Duodenal mucosa (tissue), 2 donors: Measurements from ENCODE around the gene PIK3R6.

Source experiments
- H3K27ac ChIP-seq: one replicate; pipeline ENCODE4 v1.7.0; 2013; ENCODE audit warnings: low read depth, low read length
- H3K27me3 ChIP-seq, 2 donors: one replicate each; pipeline ENCODE4 v1.7.0; 2013; ENCODE audit warnings: low read length in 2 of 2, control low read depth in 1 of 2; ENCODE audit not compliant: insufficient read depth in 2 of 2, control insufficient read depth in 1 of 2
- H3K36me3 ChIP-seq, 2 donors: one replicate each; pipeline ENCODE4 v1.7.0; 2013; ENCODE audit warnings: low read length in 2 of 2, control low read depth in 1 of 2; ENCODE audit not compliant: insufficient read depth in 2 of 2, control insufficient read depth in 1 of 2
- H3K4me1 ChIP-seq, 2 donors: one replicate each; pipeline ENCODE4 v1.7.0; 2013; ENCODE audit warnings: low read length in 2 of 2, control low read depth in 1 of 2; ENCODE audit not compliant: insufficient read depth in 2 of 2, control insufficient read depth in 1 of 2
- H3K4me3 ChIP-seq, 2 donors: one replicate each; pipeline ENCODE4 v1.7.0; 2013; ENCODE audit warnings: low read length in 2 of 2, low read depth in 1 of 2
- H3K9ac ChIP-seq, 2 donors: one replicate each; pipeline ENCODE4 v1.7.0; 2013; ENCODE audit warnings: low read length in 2 of 2, low read depth in 1 of 2
- H3K9me3 ChIP-seq, 2 donors: one replicate each; pipeline ENCODE4 v1.7.0; 2013; ENCODE audit warnings: low read length in 2 of 2, control low read depth in 1 of 2; ENCODE audit not compliant: control insufficient read depth in 1 of 2

PIK3R6 gene, protein sequence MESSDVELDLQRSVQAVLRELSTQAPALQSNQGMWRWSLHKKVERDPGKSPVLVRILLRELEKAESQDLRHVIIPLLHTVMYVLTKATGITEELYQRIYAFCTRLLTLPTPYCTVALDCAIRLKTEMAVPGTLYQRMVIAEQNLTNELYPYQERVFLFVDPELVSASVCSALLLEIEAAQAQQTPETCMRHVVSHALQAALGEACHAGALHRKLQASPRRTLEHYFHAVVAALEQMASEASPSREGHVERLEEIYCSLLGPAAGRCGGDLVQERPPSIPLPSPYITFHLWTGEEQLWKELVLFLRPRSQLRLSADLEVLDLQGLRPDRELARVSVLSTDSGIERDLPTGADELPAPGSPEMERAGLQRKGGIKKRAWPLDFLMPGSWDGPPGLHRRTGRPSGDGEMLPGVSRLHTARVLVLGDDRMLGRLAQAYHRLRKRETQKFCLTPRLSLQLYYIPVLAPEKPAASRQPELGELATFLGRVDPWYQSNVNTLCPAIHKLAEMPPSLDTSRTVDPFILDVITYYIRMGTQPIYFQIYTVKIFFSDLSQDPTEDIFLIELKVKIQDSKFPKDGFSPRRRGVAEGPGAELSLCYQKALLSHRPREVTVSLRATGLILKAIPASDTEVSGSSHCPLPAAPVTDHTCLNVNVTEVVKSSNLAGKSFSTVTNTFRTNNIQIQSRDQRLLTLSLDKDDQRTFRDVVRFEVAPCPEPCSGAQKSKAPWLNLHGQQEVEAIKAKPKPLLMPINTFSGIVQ

DNA sequence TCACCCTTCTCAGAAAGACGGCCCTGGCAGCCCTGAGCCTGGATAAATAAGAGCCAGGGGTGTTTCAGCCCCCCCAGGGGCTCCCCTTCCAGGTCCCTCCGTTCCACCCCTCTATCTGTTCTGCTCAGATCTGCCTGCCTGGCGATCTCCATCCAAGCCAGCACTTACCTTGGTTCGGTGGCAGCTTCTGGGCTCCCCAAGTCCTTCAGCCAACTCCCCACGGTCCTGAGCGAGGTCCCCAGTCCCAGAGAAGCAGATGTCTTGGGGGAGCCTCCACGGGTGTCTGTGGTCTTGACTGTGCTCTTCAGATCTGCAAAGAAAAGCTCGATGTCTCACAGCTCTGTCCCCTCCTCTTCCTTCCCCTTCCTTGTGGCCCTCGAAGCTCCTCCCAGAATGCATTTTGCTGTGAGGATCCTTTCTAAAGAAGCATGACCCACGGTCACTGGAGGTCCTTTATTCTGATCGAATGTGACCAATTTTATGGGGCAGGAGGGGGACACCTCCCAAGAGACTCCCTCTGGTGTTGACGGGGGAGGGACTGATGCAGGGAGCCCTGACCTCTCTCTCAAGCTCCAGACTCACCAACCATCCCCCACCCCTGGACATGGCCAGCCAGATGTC is at the start of gene PIK3R6:
TSS of gene PIK3R6 (minus strand) at position 314 of the 621 bp plus-strand sequence. CDS start 17,880 bp downstream, outside the sequence.
- no peaks in the 10 kb centered on the region for H3K9me3 ChIP-seq
- peak within 1 kb of the TSS; percentile 44 to 50 for H3K4me3 ChIP-seq
- no peaks in the 10 kb centered on the region for H3K27me3 ChIP-seq
- H3K4me1 ChIP-seq, result peaks cover 0 to 15% of the 10 kb centered on the region in 2 donors
- no peaks in the 10 kb centered on the region for H3K36me3 ChIP-seq
- H3K9ac ChIP-seq, result no peak within 1 kb of the TSS
- no peak within 1 kb of the TSS for H3K27ac ChIP-seq

DNA sequence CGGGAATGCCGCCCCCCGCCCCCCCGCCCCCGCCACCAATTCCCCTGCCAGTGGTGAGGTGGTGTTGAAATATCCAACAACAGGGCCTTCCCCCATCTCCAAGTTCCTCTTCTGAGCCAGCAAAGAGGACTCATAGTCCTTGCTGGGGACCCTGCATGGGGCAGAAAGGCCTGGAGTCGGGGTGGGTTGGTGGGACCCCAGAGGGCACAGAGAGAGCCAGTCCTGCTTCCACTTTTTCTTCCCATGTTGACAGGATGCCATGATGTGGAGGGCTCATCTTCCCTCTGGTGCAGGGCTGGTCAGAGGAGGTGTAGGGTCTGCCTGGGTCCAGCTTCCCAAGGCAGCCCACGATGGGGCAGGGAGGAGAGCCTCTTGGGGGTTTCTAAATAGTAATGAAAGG is 49.0 kb upstream of the PIK3R6 start:
- H3K4me1 ChIP-seq, result no peaks in the 10 kb centered on the region
- no peak overlapping the region for H3K9ac ChIP-seq
- H3K36me3 ChIP-seq, result no peaks in the 10 kb centered on the region
- H3K9me3 ChIP-seq, result peaks cover 0 to 6% of the 10 kb centered on the region in 2 donors
- no peak overlapping the region for H3K4me3 ChIP-seq
- H3K27me3 ChIP-seq, result no peaks in the 10 kb centered on the region
- H3K27ac ChIP-seq, result no peak overlapping the region

GRCh38 chr17:8914554-8914953 is 47.1 kb upstream of the PIK3R6 start:
- Histone ChIP-seq H3K4me3 (no peak overlapping the region), H3K27ac (no peak overlapping the region), H3K9me3 (peaks cover 0 to 6% of the 10 kb centered on the region in 2 donors), H3K9ac (no peak overlapping the region), H3K27me3 (no peaks in the 10 kb centered on the region), H3K36me3 (peaks cover 0 to 2% of the 10 kb centered on the region in 2 donors), H3K4me1 (no peaks in the 10 kb centered on the region)

DNA sequence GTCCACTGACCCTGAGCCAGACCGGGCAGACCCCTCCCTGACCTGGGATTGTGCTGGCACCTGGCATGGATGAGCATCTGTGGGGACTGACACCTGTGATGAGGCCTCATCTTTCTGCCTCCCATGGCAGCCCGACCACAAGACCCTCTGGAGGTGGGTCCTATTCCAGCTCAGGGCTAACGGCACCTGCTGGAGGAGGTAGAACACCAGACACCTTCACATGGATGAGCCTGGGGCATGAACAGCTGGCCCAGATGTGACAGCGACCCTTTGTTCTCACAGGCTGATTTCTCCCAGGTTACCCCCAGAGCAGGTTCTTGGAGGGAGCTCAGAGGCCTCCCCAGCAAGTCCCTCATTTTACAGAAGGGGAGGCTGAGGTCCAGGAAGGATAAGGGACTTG is 46.4 kb upstream of the PIK3R6 start:
- peaks cover 0 to 3% of the 10 kb centered on the region in 2 donors for H3K36me3 ChIP-seq
- no peaks in the 10 kb centered on the region for H3K4me1 ChIP-seq
- no peaks in the 10 kb centered on the region for H3K27me3 ChIP-seq
- no peak overlapping the region for H3K9ac ChIP-seq
- peaks cover 0 to 6% of the 10 kb centered on the region in 2 donors for H3K9me3 ChIP-seq
- H3K4me3 ChIP-seq, result no peak overlapping the region
- H3K27ac ChIP-seq, result no peak overlapping the region

GRCh38 chr17:8913091-8913490 is 45.6 kb upstream of the PIK3R6 start:
- H3K9me3 ChIP-seq, result peaks cover 0 to 4% of the 10 kb centered on the region in 2 donors
- H3K36me3 ChIP-seq, result peaks cover 0 to 3% of the 10 kb centered on the region in 2 donors
- no peak overlapping the region for H3K9ac ChIP-seq
- H3K27me3 ChIP-seq, result no peaks in the 10 kb centered on the region
- no peak overlapping the region for H3K27ac ChIP-seq
- no peaks in the 10 kb centered on the region for H3K4me1 ChIP-seq
- no peak overlapping the region for H3K4me3 ChIP-seq

DNA sequence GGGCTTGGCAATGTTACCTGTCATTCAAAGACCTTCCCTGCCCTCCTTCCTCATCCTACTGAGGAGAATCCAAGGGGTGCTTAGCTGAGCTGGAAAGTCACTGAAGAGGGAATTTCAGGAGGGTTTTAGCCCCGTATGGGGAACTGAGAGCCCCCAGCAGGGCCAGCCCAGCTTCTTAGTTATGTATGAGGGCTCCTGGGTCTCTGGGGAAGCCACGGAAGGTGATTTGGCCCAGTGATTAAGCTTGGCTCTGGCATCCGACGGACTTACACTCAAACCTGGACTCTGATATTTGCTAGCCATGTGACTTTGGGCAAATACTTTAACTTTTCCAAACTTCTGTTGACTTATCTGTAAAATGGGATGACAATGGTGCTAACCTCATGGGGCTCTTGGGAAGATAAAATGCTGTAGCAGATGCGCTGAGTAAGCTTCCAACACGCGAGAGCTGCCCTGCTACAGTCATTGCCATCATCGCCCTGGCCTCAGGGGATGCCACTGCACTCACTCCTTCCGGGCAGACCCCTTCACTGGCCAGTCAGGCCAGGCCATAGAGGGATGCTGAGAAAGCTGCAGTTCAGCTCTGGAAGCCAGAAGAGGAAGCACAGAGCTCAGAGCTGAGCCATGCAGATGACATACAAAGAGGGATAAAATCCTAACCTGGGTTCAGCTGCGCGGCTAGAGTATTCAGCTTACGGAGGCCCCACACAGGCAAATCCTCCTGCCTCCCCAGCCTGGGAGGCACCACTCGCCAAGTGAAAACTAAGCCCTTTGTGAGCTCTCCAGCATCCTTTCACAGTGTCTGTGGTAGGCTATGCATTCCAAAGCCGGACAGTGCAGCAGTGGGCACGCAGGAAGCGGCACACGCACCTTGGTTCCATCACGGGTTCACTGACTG is 44.9 kb upstream of the PIK3R6 start:
- Histone ChIP-seq H3K4me1 (no peaks in the 10 kb centered on the region), H3K27me3 (no peaks in the 10 kb centered on the region), H3K36me3 (peaks cover 0 to 3% of the 10 kb centered on the region in 2 donors), H3K9ac (no peak overlapping the region), H3K4me3 (no peak overlapping the region), H3K9me3 (no peaks in the 10 kb centered on the region), H3K27ac (no peak overlapping the region)

- Histone ChIP-seq H3K9me3 (no peaks in the 10 kb centered on the region), H3K27ac (no peak overlapping the region), H3K4me3 (no peak overlapping the region), H3K36me3 (peaks cover 0 to 3% of the 10 kb centered on the region in 2 donors), H3K27me3 (no peaks in the 10 kb centered on the region), H3K4me1 (no peaks in the 10 kb centered on the region), H3K9ac (no peak overlapping the region)
Measured at GRCh38 chr17:8910969-8911604, 43.6 kb upstream of the PIK3R6 start.

DNA sequence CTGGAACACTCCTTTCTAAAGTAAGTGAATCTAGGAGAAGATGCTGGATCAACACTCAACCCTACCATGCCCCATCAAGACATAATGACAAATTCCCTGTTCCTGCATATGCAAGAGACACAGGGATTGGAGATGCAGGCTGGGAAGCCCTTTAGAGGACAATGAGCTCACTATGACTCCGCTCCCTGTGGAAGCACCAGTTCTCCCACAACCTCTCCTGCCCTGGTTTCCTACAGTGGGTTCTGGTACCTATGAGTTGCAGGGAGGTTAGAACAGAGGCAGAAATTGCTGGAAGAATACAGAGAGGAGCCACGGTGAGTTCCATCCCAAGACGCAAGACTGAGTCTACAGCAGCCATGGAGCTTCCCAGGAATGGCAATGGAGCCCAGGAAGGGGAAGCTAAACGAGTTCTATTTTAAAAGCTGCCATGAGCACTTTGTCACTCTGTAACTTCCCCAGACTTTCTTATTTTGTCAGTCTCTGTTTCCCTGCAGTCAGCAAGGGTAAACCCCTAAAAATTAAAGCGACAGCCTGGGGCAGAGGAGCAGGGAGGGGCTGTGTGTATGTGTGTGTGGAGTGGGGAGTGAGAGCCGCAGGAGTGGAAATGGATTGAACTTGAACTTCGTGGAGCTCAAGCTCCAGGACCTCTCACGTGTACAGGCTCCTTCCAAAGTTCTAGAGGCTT is 42.3 kb upstream of the PIK3R6 start:
- H3K9ac ChIP-seq, result no peak overlapping the region
- H3K36me3 ChIP-seq, result peaks cover 0 to 5% of the 10 kb centered on the region in 2 donors
- H3K9me3 ChIP-seq, result no peaks in the 10 kb centered on the region
- H3K27ac ChIP-seq, result no peak overlapping the region
- H3K4me3 ChIP-seq, result no peak overlapping the region
- H3K4me1 ChIP-seq, result no peaks in the 10 kb centered on the region
- no peaks in the 10 kb centered on the region for H3K27me3 ChIP-seq

- H3K4me1 ChIP-seq, result peaks cover 0 to 6% of the 10 kb centered on the region in 2 donors
- H3K36me3 ChIP-seq, result peaks cover 5 to 8% of the 10 kb centered on the region in 2 donors
- no peak overlapping the region for H3K27ac ChIP-seq
- H3K9me3 ChIP-seq, result no peaks in the 10 kb centered on the region
- H3K9ac ChIP-seq, result no peak overlapping the region
- H3K27me3 ChIP-seq, result no peaks in the 10 kb centered on the region
- no peak overlapping the region for H3K4me3 ChIP-seq
Measured at GRCh38 chr17:8905331-8905730, 37.9 kb upstream of the PIK3R6 start.
